ENCODE measurements around the gene PRSS58.

Gene PRSS58

GRCh38 chr7:142257958-142258357, at the start of gene PRSS58:
TSS of gene PRSS58 (minus strand) at chr7:142258058. CDS start at chr7:142257707, 351 bp downstream.
- no peak for DNase-seq

GRCh38 chr7:142307246-142307900, 49.5 kb upstream of the PRSS58 start:
- no peak for DNase-seq

- no peak for DNase-seq
These were observed 45.8 kb upstream of the PRSS58 start for GRCh38 chr7:142303650-142304049.

GRCh38 chr7:142301923-142302550, 44.2 kb upstream of the PRSS58 start:
- DNase-seq = no peak

GRCh38 chr7:142301299-142301698, 43.4 kb upstream of the PRSS58 start:
- DNase-seq = no peak

- no peak for DNase-seq
These were observed 42.8 kb upstream of the PRSS58 start for GRCh38 chr7:142300689-142301088.

- DNase-seq = no peak
These were observed 41.5 kb upstream of the PRSS58 start for GRCh38 chr7:142299237-142299781.

GRCh38 chr7:142298627-142299026, 40.8 kb upstream of the PRSS58 start:
- no peak for DNase-seq

- DNase-seq = no peak
These were observed 40.2 kb upstream of the PRSS58 start for GRCh38 chr7:142298009-142298408.

GRCh38 chr7:142280263-142280662, 22.4 kb upstream of the PRSS58 start:
- DNase-seq = no peak

- DNase-seq = no peak
These were observed 21.7 kb upstream of the PRSS58 start for GRCh38 chr7:142279601-142280000.

- DNase-seq = no peak
These were observed 17.2 kb upstream of the PRSS58 start for GRCh38 chr7:142275028-142275427.

GRCh38 chr7:142272841-142273240, 15.0 kb upstream of the PRSS58 start:
- no peak for DNase-seq

- no peak for DNase-seq
These were observed 5.9 kb upstream of the PRSS58 start for GRCh38 chr7:142263598-142264380.

GRCh38 chr7:142250705-142251104, 7.2 kb downstream of the PRSS58 start:
- no peak for DNase-seq

- DNase-seq = no peak
These were observed 7.9 kb downstream of the PRSS58 start for GRCh38 chr7:142249918-142250317.

GRCh38 chr7:142248166-142249160, 9.4 kb downstream of the PRSS58 start:
- DNase-seq = no peak

- no peak for DNase-seq
These were observed 14.0 kb downstream of the PRSS58 start for GRCh38 chr7:142243823-142244222.

- DNase-seq = no peak
These were observed 17.3 kb downstream of the PRSS58 start for GRCh38 chr7:142240546-142240945.

GRCh38 chr7:142231716-142232115, 26.1 kb downstream of the PRSS58 start:
- no peak for DNase-seq

GRCh38 chr7:142228537-142229104, 29.2 kb downstream of the PRSS58 start:
- no peak for DNase-seq

All from NCI-H510A treated with DMSO at 0.1 percent for 48 hours (cell line).